OCI-LY3 (cell line): Measurements from ENCODE around the gene CYGB.

Source experiments
- CTCF ChIP-seq: fragments of 200-600, 300-600 bp; sonication (generic); IDR thresholded peaks from 2 replicates; pipeline ENCODE4 v1.5.1; 2014; ENCODE audit warnings: antibody characterized with exemption, low read length, low read depth
- EZH2phosphoT487 ChIP-seq: fragments of 200-600 bp; shearing (Covaris generic); IDR thresholded peaks from 2 replicates; pipeline ENCODE4 v1.6.1; 2018; ENCODE audit warnings: antibody characterized with exemption, mixed run types, low read depth

GRCh38 chr17:76504117-76504516, 33.4 kb downstream of the CYGB start:
- TF ChIP-seq CTCF = 0 out of 2 replicates have a peak, but pooled peaks have one; percentile 13
- TF ChIP-seq EZH2phosphoT487 = no peak
